ENCODE measurements around the gene SLC23A2. TPM values are rescaled to one million over a fixed set of nuclear protein-coding genes. Genes with fewer than 3 reads are reported as not detected.

SLC23A2 gene
- polyA plus RNA-seq, 2 donors = 3.1 TPM

GRCh38 chr20:4946986-4947385, 54.3 kb downstream of the SLC23A2 start:
- Histone ChIP-seq H3K9me3 (ENCODE audit: control insufficient read depth in 2 of 2, insufficient read depth in 1 of 2, low read depth in 1 of 2, low read length in 1 of 2) (no peaks in the 10 kb centered on the region), H3K36me3 (ENCODE audit: control insufficient read depth in 2 of 2, insufficient read depth in 2 of 2, low read length in 1 of 2) (no peaks in the 10 kb centered on the region), H3K27me3 (ENCODE audit: control insufficient read depth in 1 of 2, insufficient read depth in 2 of 2, low read length in 2 of 2) (no peaks in the 10 kb centered on the region), H3K27ac (ENCODE audit: low read depth in 2 of 2, low read length in 1 of 2) (no peak overlapping the region), H3K4me1 (ENCODE audit: control insufficient read depth in 2 of 2, insufficient read depth in 2 of 2, low read length in 1 of 2) (peaks cover 7 to 8% of the 10 kb centered on the region in 2 donors), H3K4me3 (ENCODE audit: low read depth in 1 of 2, low read length in 2 of 2) (no peak overlapping the region)
- WGBS, 2 donors = 66 to 69% methylated on average over 6 of the region's 6 CpGs

- Histone ChIP-seq H3K4me1 (ENCODE audit: control insufficient read depth in 2 of 2, insufficient read depth in 2 of 2, low read length in 1 of 2) (peaks cover 7 to 8% of the 10 kb centered on the region in 2 donors), H3K4me3 (ENCODE audit: low read depth in 1 of 2, low read length in 2 of 2) (no peak overlapping the region), H3K27ac (ENCODE audit: low read depth in 2 of 2, low read length in 1 of 2) (no peak overlapping the region), H3K27me3 (ENCODE audit: control insufficient read depth in 1 of 2, insufficient read depth in 2 of 2, low read length in 2 of 2) (no peaks in the 10 kb centered on the region), H3K9me3 (ENCODE audit: control insufficient read depth in 2 of 2, insufficient read depth in 1 of 2, low read depth in 1 of 2, low read length in 1 of 2) (no peaks in the 10 kb centered on the region), H3K36me3 (ENCODE audit: control insufficient read depth in 2 of 2, insufficient read depth in 2 of 2, low read length in 1 of 2) (no peaks in the 10 kb centered on the region)
- WGBS, 2 donors = 93 to 94% methylated on average over 6 of the region's 6 CpGs
Measured at GRCh38 chr20:4946585-4946984, 54.7 kb downstream of the SLC23A2 start.

GRCh38 chr20:4944518-4945313, 56.6 kb downstream of the SLC23A2 start:
- no peak overlapping the region for H3K27ac ChIP-seq (ENCODE audit: low read depth in 2 of 2, low read length in 1 of 2)
- H3K27me3 ChIP-seq (ENCODE audit: control insufficient read depth in 1 of 2, insufficient read depth in 2 of 2, low read length in 2 of 2) = no peaks in the 10 kb centered on the region
- H3K4me1 ChIP-seq (ENCODE audit: control insufficient read depth in 2 of 2, insufficient read depth in 2 of 2, low read length in 1 of 2) = peaks cover 2 to 4% of the 10 kb centered on the region in 2 donors
- 60 to 70% methylated on average over 6 of the region's 6 CpGs for WGBS, 2 donors
- no peaks in the 10 kb centered on the region for H3K36me3 ChIP-seq (ENCODE audit: control insufficient read depth in 2 of 2, insufficient read depth in 2 of 2, low read length in 1 of 2)
- H3K4me3 ChIP-seq (ENCODE audit: low read depth in 1 of 2, low read length in 2 of 2) = no peak overlapping the region
- H3K9me3 ChIP-seq (ENCODE audit: control insufficient read depth in 2 of 2, insufficient read depth in 1 of 2, low read depth in 1 of 2, low read length in 1 of 2) = no peaks in the 10 kb centered on the region

- no peak overlapping the region for H3K4me3 ChIP-seq (ENCODE audit: low read depth in 1 of 2, low read length in 2 of 2)
- H3K9me3 ChIP-seq (ENCODE audit: control insufficient read depth in 2 of 2, insufficient read depth in 1 of 2, low read depth in 1 of 2, low read length in 1 of 2) = no peaks in the 10 kb centered on the region
- no peak overlapping the region for H3K27ac ChIP-seq (ENCODE audit: low read depth in 2 of 2, low read length in 1 of 2)
- no peaks in the 10 kb centered on the region for H3K27me3 ChIP-seq (ENCODE audit: control insufficient read depth in 1 of 2, insufficient read depth in 2 of 2, low read length in 2 of 2)
- H3K36me3 ChIP-seq (ENCODE audit: control insufficient read depth in 2 of 2, insufficient read depth in 2 of 2, low read length in 1 of 2) = no peaks in the 10 kb centered on the region
- H3K4me1 ChIP-seq (ENCODE audit: control insufficient read depth in 2 of 2, insufficient read depth in 2 of 2, low read length in 1 of 2) = peaks cover 2 to 4% of the 10 kb centered on the region in 2 donors
- WGBS, 2 donors = 40 to 41% methylated on average over 5 of the region's 5 CpGs
Measured at GRCh38 chr20:4942331-4942730, 59.0 kb downstream of the SLC23A2 start.

GRCh38 chr20:4937407-4938319, 63.6 kb downstream of the SLC23A2 start:
- Histone ChIP-seq H3K9me3 (ENCODE audit: control insufficient read depth in 2 of 2, insufficient read depth in 1 of 2, low read depth in 1 of 2, low read length in 1 of 2) (no peaks in the 10 kb centered on the region), H3K36me3 (ENCODE audit: control insufficient read depth in 2 of 2, insufficient read depth in 2 of 2, low read length in 1 of 2) (no peaks in the 10 kb centered on the region), H3K27ac (ENCODE audit: low read depth in 2 of 2, low read length in 1 of 2) (no peak overlapping the region), H3K4me3 (ENCODE audit: low read depth in 1 of 2, low read length in 2 of 2) (no peak overlapping the region), H3K4me1 (ENCODE audit: control insufficient read depth in 2 of 2, insufficient read depth in 2 of 2, low read length in 1 of 2) (no peaks in the 10 kb centered on the region), H3K27me3 (ENCODE audit: control insufficient read depth in 1 of 2, insufficient read depth in 2 of 2, low read length in 2 of 2) (no peaks in the 10 kb centered on the region)
- 68 to 69% methylated on average over 5 of the region's 5 CpGs for WGBS, 2 donors

GRCh38 chr20:4936851-4937406, 64.4 kb downstream of the SLC23A2 start:
- H3K27ac ChIP-seq (ENCODE audit: low read depth in 2 of 2, low read length in 1 of 2) = no peak overlapping the region

GRCh38 chr20:4936392-4936850, 64.9 kb downstream of the SLC23A2 start:
- 94 to 95% methylated on average over 6 of the region's 6 CpGs for WGBS, 2 donors
- no peak overlapping the region for H3K4me3 ChIP-seq (ENCODE audit: low read depth in 1 of 2, low read length in 2 of 2)
- no peaks in the 10 kb centered on the region for H3K27me3 ChIP-seq (ENCODE audit: control insufficient read depth in 1 of 2, insufficient read depth in 2 of 2, low read length in 2 of 2)
- no peaks in the 10 kb centered on the region for H3K9me3 ChIP-seq (ENCODE audit: control insufficient read depth in 2 of 2, insufficient read depth in 1 of 2, low read depth in 1 of 2, low read length in 1 of 2)
- H3K27ac ChIP-seq (ENCODE audit: low read depth in 2 of 2, low read length in 1 of 2) = no peak overlapping the region
- no peaks in the 10 kb centered on the region for H3K4me1 ChIP-seq (ENCODE audit: control insufficient read depth in 2 of 2, insufficient read depth in 2 of 2, low read length in 1 of 2)
- H3K36me3 ChIP-seq (ENCODE audit: control insufficient read depth in 2 of 2, insufficient read depth in 2 of 2, low read length in 1 of 2) = no peaks in the 10 kb centered on the region

More at GRCh38 chr20:4936851-4937406, 64.4 kb downstream of the SLC23A2 start:
- H3K36me3 ChIP-seq (ENCODE audit: control insufficient read depth in 2 of 2, insufficient read depth in 2 of 2, low read length in 1 of 2) = no peaks in the 10 kb centered on the region
- no peaks in the 10 kb centered on the region for H3K4me1 ChIP-seq (ENCODE audit: control insufficient read depth in 2 of 2, insufficient read depth in 2 of 2, low read length in 1 of 2)
- H3K27me3 ChIP-seq (ENCODE audit: control insufficient read depth in 1 of 2, insufficient read depth in 2 of 2, low read length in 2 of 2) = no peaks in the 10 kb centered on the region
- H3K9me3 ChIP-seq (ENCODE audit: control insufficient read depth in 2 of 2, insufficient read depth in 1 of 2, low read depth in 1 of 2, low read length in 1 of 2) = no peaks in the 10 kb centered on the region
- WGBS, 2 donors = 88 to 90% methylated on average over 12 of the region's 12 CpGs
- no peak overlapping the region for H3K4me3 ChIP-seq (ENCODE audit: low read depth in 1 of 2, low read length in 2 of 2)

GRCh38 chr20:4932061-4932460, 69.2 kb downstream of the SLC23A2 start:
- no peak overlapping the region for H3K4me3 ChIP-seq (ENCODE audit: low read depth in 1 of 2, low read length in 2 of 2)
- no peaks in the 10 kb centered on the region for H3K9me3 ChIP-seq (ENCODE audit: control insufficient read depth in 2 of 2, insufficient read depth in 1 of 2, low read depth in 1 of 2, low read length in 1 of 2)
- H3K27ac ChIP-seq (ENCODE audit: low read depth in 2 of 2, low read length in 1 of 2) = no peak overlapping the region
- 85 to 93% methylated on average over 2 of the region's 2 CpGs for WGBS, 2 donors
- no peaks in the 10 kb centered on the region for H3K27me3 ChIP-seq (ENCODE audit: control insufficient read depth in 1 of 2, insufficient read depth in 2 of 2, low read length in 2 of 2)
- H3K4me1 ChIP-seq (ENCODE audit: control insufficient read depth in 2 of 2, insufficient read depth in 2 of 2, low read length in 1 of 2) = peaks cover 0 to 2% of the 10 kb centered on the region in 2 donors
- H3K36me3 ChIP-seq (ENCODE audit: control insufficient read depth in 2 of 2, insufficient read depth in 2 of 2, low read length in 1 of 2) = no peaks in the 10 kb centered on the region

GRCh38 chr20:4929686-4930397, 71.5 kb downstream of the SLC23A2 start:
- H3K27ac ChIP-seq (ENCODE audit: low read depth in 2 of 2, low read length in 1 of 2) = no peak overlapping the region
- H3K4me1 ChIP-seq (ENCODE audit: control insufficient read depth in 2 of 2, insufficient read depth in 2 of 2, low read length in 1 of 2) = peaks cover 2 to 4% of the 10 kb centered on the region in 2 donors
- H3K4me3 ChIP-seq (ENCODE audit: low read depth in 1 of 2, low read length in 2 of 2) = no peak overlapping the region
- 85% methylated on average over 5 of the region's 5 CpGs for WGBS, 2 donors
- H3K9me3 ChIP-seq (ENCODE audit: control insufficient read depth in 2 of 2, insufficient read depth in 1 of 2, low read depth in 1 of 2, low read length in 1 of 2) = no peaks in the 10 kb centered on the region
- H3K27me3 ChIP-seq (ENCODE audit: control insufficient read depth in 1 of 2, insufficient read depth in 2 of 2, low read length in 2 of 2) = no peaks in the 10 kb centered on the region
- no peaks in the 10 kb centered on the region for H3K36me3 ChIP-seq (ENCODE audit: control insufficient read depth in 2 of 2, insufficient read depth in 2 of 2, low read length in 1 of 2)

All from esophagus (tissue), 2 donors.